Upper lobe of right lung (tissue), 1 donor: ENCODE measurements around the gene MPL. TPM values are rescaled to one million over a fixed set of nuclear protein-coding genes. Genes with fewer than 3 reads are reported as not detected.
A peak's percentile ranks its signal among the peaks of the same experiment; 100 is the strongest.

ENCODE experiments used
- ATAC-seq: fragments of 200-7000 bp; cut with Tn5 transposase; one replicate; pipeline ENCODE4 v1.9.1; 2020; ENCODE audit warnings: mild to moderate bottlenecking, moderate library complexity
- DNase-seq: peaks from one replicate; pipeline ENCODE4 v3.0.0-alpha.2; 2020
- H3K27ac ChIP-seq: fragments of 200-600 bp; one replicate; pipeline ENCODE4 v1.8.0; 2022
- H3K27me3 ChIP-seq: fragments of 200-600 bp; one replicate; pipeline ENCODE4 v1.8.0; 2022; ENCODE audit warnings: mild to moderate bottlenecking
- H3K36me3 ChIP-seq: fragments of 200-600 bp; one replicate; pipeline ENCODE4 v1.8.0; 2022
- H3K4me1 ChIP-seq: fragments of 200-600 bp; one replicate; pipeline ENCODE4 v1.8.0; 2022
- H3K4me3 ChIP-seq: fragments of 200-600 bp; one replicate; pipeline ENCODE4 v1.8.0; 2022; ENCODE audit warnings: mild to moderate bottlenecking
- H3K9me3 ChIP-seq: fragments of 200-600 bp; one replicate; pipeline ENCODE4 v1.8.0; 2022
- CTCF ChIP-seq: fragments of 200-600 bp; IDR thresholded peaks from one replicate; pipeline ENCODE4 v1.8.0; 2022; ENCODE audit warnings: antibody characterized with exemption
- intact Hi-C: fragments of 100-400 bp; cut with DNase I; formaldehyde crosslinking; loops from one replicate; pipeline ENCODE4 v1.11.0; 2022
- total RNA-seq: library from RNA; stranded (reverse); fragmentation: NEBNext Ultra II Directional; extraction: Animal tissue kit (Norgen Biotek cat#: 25700); gene quantifications from one replicate; pipeline ENCODE4 v1.2.1, GENCODE V29; 2021
- donor health status: DM: no; HTN: yes; CAD: no; lungs with severe emphysema.

The MPL gene
- total RNA-seq, 1 donor from 2014 or later: 0.61 TPM

GRCh38 chr1:43365678-43366077, 28.1 kb downstream of the MPL start:
- DNase-seq (no peak), ATAC-seq (no peak)
- intact Hi-C loops: no loop called here
- H3K27me3 ChIP-seq: no peaks in the 10 kb centered on the region
- H3K4me1 ChIP-seq: peaks cover 24% of the 10 kb centered on the region
- peaks cover 46% of the 10 kb centered on the region for H3K36me3 ChIP-seq
- no peak for TF ChIP-seq CTCF
- no peaks in the 10 kb centered on the region for H3K9me3 ChIP-seq
- H3K27ac ChIP-seq: no peak overlapping the region
- H3K4me3 ChIP-seq: no peak overlapping the region

GRCh38 chr1:43366179-43366578, 28.6 kb downstream of the MPL start:
- DNase-seq (peak; percentile 86), ATAC-seq (peak; percentile 9)
- intact Hi-C loops: no loop called here
- H3K27ac ChIP-seq: peak overlapping the region; percentile 96
- TF ChIP-seq CTCF: no peak
- no peaks in the 10 kb centered on the region for H3K9me3 ChIP-seq
- H3K36me3 ChIP-seq: peaks cover 43% of the 10 kb centered on the region
- H3K4me1 ChIP-seq: peaks cover 24% of the 10 kb centered on the region
- H3K27me3 ChIP-seq: no peaks in the 10 kb centered on the region
- peak overlapping the region; percentile 83 for H3K4me3 ChIP-seq

- peak; percentile 0 for ATAC-seq
- TF ChIP-seq CTCF: no peak
- Histone ChIP-seq H3K27me3 (no peaks in the 10 kb centered on the region), H3K36me3 (peaks cover 39% of the 10 kb centered on the region), H3K4me1 (peaks cover 24% of the 10 kb centered on the region), H3K27ac (peak overlapping the region; percentile 96), H3K4me3 (peak overlapping the region; percentile 83), H3K9me3 (no peaks in the 10 kb centered on the region)
- DNase-seq: no peak
- intact Hi-C loops: no loop called here
Measured at GRCh38 chr1:43366601-43367025, 29.0 kb downstream of the MPL start.

GRCh38 chr1:43367026-43367903, 29.6 kb downstream of the MPL start:
- Histone ChIP-seq H3K4me1 (peaks cover 24% of the 10 kb centered on the region), H3K27me3 (no peaks in the 10 kb centered on the region), H3K4me3 (peak overlapping the region; percentile 83), H3K9me3 (no peaks in the 10 kb centered on the region), H3K27ac (peak overlapping the region; percentile 96), H3K36me3 (peaks cover 33% of the 10 kb centered on the region)
- DNase-seq (peak; percentile 74), ATAC-seq (peak; percentile 82)
- no peak for TF ChIP-seq CTCF
- intact Hi-C loops: no loop called here

- Histone ChIP-seq H3K27ac (peak within 1 kb of the TSS; percentile 96), H3K4me3 (peak within 1 kb of the TSS; percentile 83), H3K4me1 (peaks cover 24% of the 10 kb centered on the region), H3K36me3 (peaks cover 24% of the 10 kb centered on the region), H3K27me3 (no peaks in the 10 kb centered on the region), H3K9me3 (no peaks in the 10 kb centered on the region)
- DNase-seq: peak; percentile 98
- ATAC-seq: peak; percentile 95
- intact Hi-C loops: no loop called here
- TF ChIP-seq CTCF: peak; percentile 23
Measured at GRCh38 chr1:43367904-43368645, 30.5 kb downstream of the MPL start, which contains the start of gene ELOVL1. ELOVL1 (minus strand) TSS chr1:43368011; CDS start chr1:43365609, 2,402 bp downstream.
